Upper lobe of right lung (tissue), 1 donor: ENCODE data around the gene UROC1. TPM values are rescaled to one million over a fixed set of nuclear protein-coding genes. Genes with fewer than 3 reads are reported as not detected.

ENCODE experiments used
- ATAC-seq: fragments of 200-7000 bp; cut with Tn5 transposase; one replicate; pipeline ENCODE4 v1.9.1; 2020; ENCODE audit warnings: mild to moderate bottlenecking, moderate library complexity
- DNase-seq: peaks from one replicate; pipeline ENCODE4 v3.0.0-alpha.2; 2020
- H3K27ac ChIP-seq: fragments of 200-600 bp; one replicate; pipeline ENCODE4 v1.8.0; 2022
- H3K27me3 ChIP-seq: fragments of 200-600 bp; one replicate; pipeline ENCODE4 v1.8.0; 2022; ENCODE audit warnings: mild to moderate bottlenecking
- H3K36me3 ChIP-seq: fragments of 200-600 bp; one replicate; pipeline ENCODE4 v1.8.0; 2022
- H3K4me1 ChIP-seq: fragments of 200-600 bp; one replicate; pipeline ENCODE4 v1.8.0; 2022
- H3K4me3 ChIP-seq: fragments of 200-600 bp; one replicate; pipeline ENCODE4 v1.8.0; 2022; ENCODE audit warnings: mild to moderate bottlenecking
- H3K9me3 ChIP-seq: fragments of 200-600 bp; one replicate; pipeline ENCODE4 v1.8.0; 2022
- CTCF ChIP-seq: fragments of 200-600 bp; IDR thresholded peaks from one replicate; pipeline ENCODE4 v1.8.0; 2022; ENCODE audit warnings: antibody characterized with exemption
- intact Hi-C: fragments of 100-400 bp; cut with DNase I; formaldehyde crosslinking; loops from one replicate; pipeline ENCODE4 v1.11.0; 2022
- total RNA-seq: library from RNA; stranded (reverse); fragmentation: NEBNext Ultra II Directional; extraction: Animal tissue kit (Norgen Biotek cat#: 25700); gene quantifications from one replicate; pipeline ENCODE4 v1.2.1, GENCODE V29; 2021
- donor health status: DM: no; HTN: yes; CAD: no; lungs with severe emphysema.

Gene UROC1
- total RNA-seq, 1 donor from 2014 or later = not detected

- no peak overlapping the region for H3K4me3 ChIP-seq
- no peak for TF ChIP-seq CTCF
- no peak for DNase-seq
- H3K27ac ChIP-seq = no peak overlapping the region
- ATAC-seq = no peak
- intact Hi-C loops = no loop called here
- H3K27me3 ChIP-seq = no peaks in the 10 kb centered on the region
- no peaks in the 10 kb centered on the region for H3K4me1 ChIP-seq
- no peaks in the 10 kb centered on the region for H3K36me3 ChIP-seq
- no peaks in the 10 kb centered on the region for H3K9me3 ChIP-seq
Measured at GRCh38 chr3:126488185-126488584, 29.4 kb downstream of the UROC1 start.

- DNase-seq = no peak
- Histone ChIP-seq H3K27ac (no peak overlapping the region), H3K36me3 (no peaks in the 10 kb centered on the region), H3K9me3 (no peaks in the 10 kb centered on the region), H3K27me3 (no peaks in the 10 kb centered on the region), H3K4me1 (no peaks in the 10 kb centered on the region), H3K4me3 (no peak overlapping the region)
- intact Hi-C loops = no loop called here
- TF ChIP-seq CTCF = peak; percentile 19
- ATAC-seq = no peak
Measured at GRCh38 chr3:126487151-126487771, 30.3 kb downstream of the UROC1 start.

- Histone ChIP-seq H3K27ac (no peak overlapping the region), H3K36me3 (no peaks in the 10 kb centered on the region), H3K4me1 (no peaks in the 10 kb centered on the region), H3K27me3 (no peaks in the 10 kb centered on the region), H3K9me3 (no peaks in the 10 kb centered on the region), H3K4me3 (no peak overlapping the region)
- ATAC-seq (no peak), DNase-seq (no peak)
- no peak for TF ChIP-seq CTCF
- intact Hi-C loops = no loop called here
Measured at GRCh38 chr3:126486360-126486847, 31.2 kb downstream of the UROC1 start.

GRCh38 chr3:126485956-126486355, 31.6 kb downstream of the UROC1 start:
- Histone ChIP-seq H3K27ac (no peak overlapping the region), H3K9me3 (no peaks in the 10 kb centered on the region), H3K36me3 (no peaks in the 10 kb centered on the region), H3K4me1 (no peaks in the 10 kb centered on the region), H3K27me3 (no peaks in the 10 kb centered on the region), H3K4me3 (no peak overlapping the region)
- no peak for TF ChIP-seq CTCF
- intact Hi-C loops = no loop called here
- ATAC-seq (no peak), DNase-seq (no peak)

GRCh38 chr3:126485176-126485897, 32.2 kb downstream of the UROC1 start:
- TF ChIP-seq CTCF = no peak
- ATAC-seq (no peak), DNase-seq (no peak)
- no peaks in the 10 kb centered on the region for H3K9me3 ChIP-seq
- no peaks in the 10 kb centered on the region for H3K36me3 ChIP-seq
- H3K27me3 ChIP-seq = no peaks in the 10 kb centered on the region
- H3K4me3 ChIP-seq = no peak overlapping the region
- H3K27ac ChIP-seq = no peak overlapping the region
- H3K4me1 ChIP-seq = no peaks in the 10 kb centered on the region
- intact Hi-C loops = no loop called here
